Measurements from ENCODE around the gene SLC25A22. TPM values are rescaled to one million over a fixed set of nuclear protein-coding genes. Genes with fewer than 3 reads are reported as not detected.

Gene SLC25A22
- total RNA-seq, 1 experiment from 2014 or later: 31.8 TPM

DNA sequence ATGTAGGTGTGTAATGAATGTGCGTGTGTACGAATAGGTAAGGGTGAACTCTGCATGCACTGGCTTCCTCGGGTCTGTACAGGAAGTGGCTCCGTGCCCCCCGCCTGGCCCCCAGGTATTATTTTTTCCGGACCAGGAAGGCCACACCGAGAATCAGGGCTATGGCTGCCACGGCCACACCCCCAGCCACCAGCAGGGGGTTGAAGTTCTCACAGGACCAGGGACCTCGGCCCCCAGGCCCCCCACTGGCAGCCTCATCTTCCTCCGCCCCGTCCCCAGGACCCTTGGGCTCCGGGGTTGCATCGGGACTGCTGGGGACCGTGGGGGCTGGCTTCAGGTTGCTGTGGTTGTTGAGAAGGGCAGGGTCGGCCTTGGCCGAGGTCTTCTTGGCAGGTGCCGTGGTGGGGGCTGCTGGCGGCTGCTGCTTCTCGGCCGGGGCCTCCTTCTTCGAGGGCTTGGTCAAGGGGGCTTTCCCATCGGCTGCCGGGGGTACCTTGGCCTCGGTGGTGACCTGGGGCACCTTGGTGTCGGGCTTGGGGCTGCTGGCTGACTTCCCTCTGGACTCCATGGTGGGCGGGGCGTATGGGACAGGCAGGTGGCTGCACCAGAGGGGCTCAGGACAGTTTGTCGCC is 10.0 kb downstream of the SLC25A22 start:
- Mint-ChIP-seq H3K4me3 (ENCODE audit: unreplicated experiment) (no peak overlapping the region), H3K27me3 (ENCODE audit: insufficient read depth, unreplicated experiment) (no peaks in the 10 kb centered on the region), H3K9me3 (ENCODE audit: unreplicated experiment) (no peaks in the 10 kb centered on the region), H3K4me1 (ENCODE audit: low read depth, unreplicated experiment) (no peaks in the 10 kb centered on the region), H3K36me3 (ENCODE audit: insufficient read depth, unreplicated experiment) (peaks cover 27% of the 10 kb centered on the region), H3K27ac (ENCODE audit: unreplicated experiment) (no peak overlapping the region)
- CTCF ChIA-PET: no interaction called here
- H3K27me3 ChIP-seq (replicated peaks; ENCODE audit: control insufficient read depth, insufficient read depth, low read length): no peaks in the 10 kb centered on the region
- TF ChIP-seq, protein P1, sequence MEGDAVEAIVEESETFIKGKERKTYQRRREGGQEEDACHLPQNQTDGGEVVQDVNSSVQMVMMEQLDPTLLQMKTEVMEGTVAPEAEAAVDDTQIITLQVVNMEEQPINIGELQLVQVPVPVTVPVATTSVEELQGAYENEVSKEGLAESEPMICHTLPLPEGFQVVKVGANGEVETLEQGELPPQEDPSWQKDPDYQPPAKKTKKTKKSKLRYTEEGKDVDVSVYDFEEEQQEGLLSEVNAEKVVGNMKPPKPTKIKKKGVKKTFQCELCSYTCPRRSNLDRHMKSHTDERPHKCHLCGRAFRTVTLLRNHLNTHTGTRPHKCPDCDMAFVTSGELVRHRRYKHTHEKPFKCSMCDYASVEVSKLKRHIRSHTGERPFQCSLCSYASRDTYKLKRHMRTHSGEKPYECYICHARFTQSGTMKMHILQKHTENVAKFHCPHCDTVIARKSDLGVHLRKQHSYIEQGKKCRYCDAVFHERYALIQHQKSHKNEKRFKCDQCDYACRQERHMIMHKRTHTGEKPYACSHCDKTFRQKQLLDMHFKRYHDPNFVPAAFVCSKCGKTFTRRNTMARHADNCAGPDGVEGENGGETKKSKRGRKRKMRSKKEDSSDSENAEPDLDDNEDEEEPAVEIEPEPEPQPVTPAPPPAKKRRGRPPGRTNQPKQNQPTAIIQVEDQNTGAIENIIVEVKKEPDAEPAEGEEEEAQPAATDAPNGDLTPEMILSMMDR (IDR thresholded peaks at IDR 0.05; ENCODE audit: insufficient read depth in 1 of 2, low read depth in 1 of 2, low read length in 1 of 2, severe bottlenecking in 1 of 2, unreplicated experiment in 1 of 2): no peak
- H3K4me1 ChIP-seq: no peaks in the 10 kb centered on the region
- DNase-seq: no peak
- BruUV-seq (replicated peaks): no TSS peak
- no peaks in the 10 kb centered on the region for H3K9me3 ChIP-seq
- intact Hi-C loops (cut with micrococcal nuclease; ENCODE audit: unreplicated experiment): no loop called here
- no peak overlapping the region for H3K4me3 ChIP-seq (ENCODE audit: low read depth, low read length)
- POLR2A ChIA-PET: no interaction called here
- H3K36me3 ChIP-seq (ENCODE audit: control insufficient read depth, insufficient read depth, low read length): no peaks in the 10 kb centered on the region

DNA sequence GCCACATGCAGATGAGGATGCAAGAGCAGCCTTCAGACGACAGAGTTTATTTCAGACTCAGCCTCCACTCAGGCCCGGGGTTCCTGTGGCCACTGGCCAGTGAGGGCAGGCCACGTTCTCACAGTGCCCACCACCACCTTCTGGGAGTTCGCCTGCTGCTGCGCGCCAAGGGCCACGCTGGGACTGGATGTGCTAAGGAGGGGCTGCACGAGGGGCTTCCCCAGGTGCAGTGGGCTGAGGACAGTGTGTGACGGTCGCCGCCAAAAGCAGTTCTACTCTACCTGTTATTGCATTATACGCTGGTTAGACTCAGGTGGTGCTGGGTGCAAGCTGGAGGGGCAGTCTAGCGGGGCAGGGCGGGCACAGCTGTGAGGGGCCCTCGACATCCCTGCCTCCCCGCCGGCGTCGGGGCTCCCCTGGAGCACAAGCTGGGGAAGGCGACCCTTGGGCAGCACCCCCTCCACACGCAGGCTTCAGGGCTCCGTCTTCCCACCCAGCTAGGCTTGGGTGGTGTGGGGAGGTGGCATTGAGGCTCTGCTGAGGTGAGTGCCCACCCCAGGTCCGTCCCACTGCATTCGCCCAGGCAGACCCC is 10.9 kb downstream of the SLC25A22 start:
- Histone ChIP-seq H3K4me1 (no peaks in the 10 kb centered on the region), H3K9me3 (no peaks in the 10 kb centered on the region), H3K36me3 (ENCODE audit: control insufficient read depth, insufficient read depth, low read length) (no peaks in the 10 kb centered on the region), H3K4me3 (ENCODE audit: low read depth, low read length) (no peak overlapping the region), H3K27me3 (replicated peaks; ENCODE audit: control insufficient read depth, insufficient read depth, low read length) (no peaks in the 10 kb centered on the region)
- BruUV-seq (replicated peaks): no TSS peak
- Mint-ChIP-seq H3K27me3 (ENCODE audit: insufficient read depth, unreplicated experiment) (no peaks in the 10 kb centered on the region), H3K9me3 (ENCODE audit: unreplicated experiment) (no peaks in the 10 kb centered on the region), H3K27ac (ENCODE audit: unreplicated experiment) (peak overlapping the region; percentile 25), H3K4me1 (ENCODE audit: low read depth, unreplicated experiment) (no peaks in the 10 kb centered on the region), H3K36me3 (ENCODE audit: insufficient read depth, unreplicated experiment) (peaks cover 24% of the 10 kb centered on the region), H3K4me3 (ENCODE audit: unreplicated experiment) (no peak overlapping the region)
- DNase-seq: no peak
- intact Hi-C loops (cut with micrococcal nuclease; ENCODE audit: unreplicated experiment): no loop called here
- ChIA-PET CTCF (interaction anchor here (0.6 to 2.0 kb wide), 2 partner anchors 10 to 254 kb away, joined by 3 to 6 read pairs; no protein-coding TSS in a partner anchor), POLR2A (no interaction called here)
- TF ChIP-seq, protein P1 (IDR thresholded peaks at IDR 0.05; ENCODE audit: insufficient read depth in 1 of 2, low read depth in 1 of 2, low read length in 1 of 2, severe bottlenecking in 1 of 2, unreplicated experiment in 1 of 2): no peak

DNA sequence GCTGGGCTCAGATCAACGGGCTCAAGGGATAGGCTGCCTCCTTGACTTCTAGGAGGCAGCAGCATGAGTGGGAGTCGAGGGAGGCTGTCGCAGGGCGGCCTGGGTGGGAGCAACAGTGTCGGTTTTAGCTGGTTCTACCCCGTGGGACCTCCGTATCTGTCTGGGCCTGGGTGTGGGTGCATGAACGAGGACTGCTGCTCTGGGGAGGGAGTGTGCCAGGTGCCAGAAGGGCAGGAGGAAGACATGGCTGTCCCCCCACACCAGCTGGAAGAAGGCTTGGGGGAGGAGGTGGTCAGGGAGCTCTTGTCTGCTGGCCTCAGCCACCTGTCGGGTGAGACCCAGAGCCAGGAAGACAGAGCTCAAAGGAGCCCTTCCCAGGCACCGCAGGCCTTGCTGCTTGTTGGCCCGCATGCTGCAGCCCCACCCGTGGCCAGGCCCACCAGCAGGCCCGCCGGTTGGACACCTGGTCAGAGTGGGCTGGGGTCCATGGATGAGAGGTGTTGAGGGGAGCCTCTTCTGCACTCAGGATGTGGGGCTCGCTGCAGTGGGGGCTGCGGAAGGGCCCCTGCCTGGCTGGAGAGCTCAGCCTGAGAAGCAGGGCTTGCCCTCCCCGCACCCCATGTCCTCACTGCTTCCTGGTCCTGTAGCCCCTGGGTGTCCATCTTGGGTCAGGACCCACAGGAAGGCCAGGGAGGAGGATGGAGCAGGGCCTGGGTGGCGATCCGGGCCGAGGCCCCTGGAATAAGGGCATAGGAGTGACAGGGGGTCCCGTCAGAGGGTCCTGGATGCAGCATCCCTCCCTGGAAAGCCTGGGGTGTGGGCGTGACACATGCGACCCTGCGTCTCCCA is 11.6 kb downstream of the SLC25A22 start:
- H3K4me1 Mint-ChIP-seq (ENCODE audit: low read depth, unreplicated experiment): no peaks in the 10 kb centered on the region
- DNase-seq: no peak
- H3K9me3 Mint-ChIP-seq (ENCODE audit: unreplicated experiment): no peaks in the 10 kb centered on the region
- H3K27me3 Mint-ChIP-seq (ENCODE audit: insufficient read depth, unreplicated experiment): no peaks in the 10 kb centered on the region
- Histone ChIP-seq H3K36me3 (ENCODE audit: control insufficient read depth, insufficient read depth, low read length) (no peaks in the 10 kb centered on the region), H3K9me3 (no peaks in the 10 kb centered on the region), H3K4me3 (ENCODE audit: low read depth, low read length) (no peak overlapping the region), H3K27me3 (replicated peaks; ENCODE audit: control insufficient read depth, insufficient read depth, low read length) (no peaks in the 10 kb centered on the region), H3K4me1 (no peaks in the 10 kb centered on the region)
- intact Hi-C loops (cut with micrococcal nuclease; ENCODE audit: unreplicated experiment): no loop called here
- peak overlapping the region; percentile 25 for H3K27ac Mint-ChIP-seq (ENCODE audit: unreplicated experiment)
- ChIA-PET POLR2A (interaction anchor here (0.5 kb wide), 2 partner anchors 20 to 33 kb away, joined by 4 to 5 read pairs; no protein-coding TSS in a partner anchor), CTCF (interaction anchor here (0.6 to 2.0 kb wide), 3 partner anchors 9 to 253 kb away, joined by 3 to 6 read pairs (median 3); no protein-coding TSS in a partner anchor)
- peaks cover 24% of the 10 kb centered on the region for H3K36me3 Mint-ChIP-seq (ENCODE audit: insufficient read depth, unreplicated experiment)
- TF ChIP-seq, protein P1 (IDR thresholded peaks at IDR 0.05; ENCODE audit: insufficient read depth in 1 of 2, low read depth in 1 of 2, low read length in 1 of 2, severe bottlenecking in 1 of 2, unreplicated experiment in 1 of 2): no peak
- no TSS peak for BruUV-seq (replicated peaks)
- H3K4me3 Mint-ChIP-seq (ENCODE audit: unreplicated experiment): no peak overlapping the region
